ENCODE results near the gene PROCA1.

Gene PROCA1

DNA sequence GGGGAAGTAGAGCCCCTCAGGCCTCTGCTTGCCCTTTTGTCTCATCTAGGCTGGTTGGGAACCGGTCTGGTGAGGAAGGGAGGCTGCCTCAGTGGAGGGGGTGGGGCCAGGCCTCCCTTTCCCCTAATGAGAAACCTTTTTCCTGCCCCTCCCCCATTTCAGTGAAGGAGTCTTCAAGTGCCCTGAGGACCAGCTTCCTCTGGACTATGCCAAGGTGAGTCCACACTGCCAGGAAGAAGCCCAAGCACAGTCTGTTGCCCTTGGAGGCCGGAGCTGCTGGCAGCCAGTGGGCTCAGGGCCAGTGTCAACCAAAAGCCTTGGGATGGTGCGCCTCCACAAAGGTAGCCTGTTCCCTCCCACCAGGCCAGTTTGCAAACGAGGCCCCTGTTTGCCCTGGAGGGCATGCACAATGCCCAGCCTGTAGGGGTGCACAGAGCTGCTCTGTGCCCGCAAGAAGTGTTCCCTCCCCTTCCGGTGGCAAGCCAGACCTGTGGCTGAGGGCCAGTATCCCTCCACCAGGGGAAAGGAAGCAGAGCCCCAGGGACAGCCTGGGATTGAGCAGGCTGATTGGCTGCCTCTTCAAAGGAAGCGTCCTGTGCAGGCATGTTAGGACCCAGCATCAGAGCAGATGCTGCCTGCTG is 35.5 kb upstream of the PROCA1 start:
- Mint-ChIP-seq H3K9me3 (no peaks in the 10 kb centered on the region), H3K27me3 (no peaks in the 10 kb centered on the region), H3K36me3 (peaks cover 48% of the 10 kb centered on the region), H3K27ac (peak overlapping the region; percentile 93), H3K4me1 (peaks cover 57% of the 10 kb centered on the region), H3K4me3 (peak overlapping the region; percentile 95)
- ATAC-seq, result no peak

GRCh38 chr17:28746611-28747050 is 34.9 kb upstream of the PROCA1 start:
- Mint-ChIP-seq H3K9me3 (no peaks in the 10 kb centered on the region), H3K36me3 (peaks cover 48% of the 10 kb centered on the region), H3K27me3 (no peaks in the 10 kb centered on the region), H3K4me3 (peak overlapping the region; percentile 95), H3K27ac (peak overlapping the region; percentile 93), H3K4me1 (peaks cover 62% of the 10 kb centered on the region)
- ATAC-seq, result no peak

- Mint-ChIP-seq H3K36me3 (peaks cover 54% of the 10 kb centered on the region), H3K27me3 (no peaks in the 10 kb centered on the region), H3K9me3 (no peaks in the 10 kb centered on the region), H3K27ac (peak overlapping the region; percentile 93), H3K4me1 (peaks cover 70% of the 10 kb centered on the region), H3K4me3 (peak overlapping the region; percentile 95)
- no peak for ATAC-seq
Measured at GRCh38 chr17:28745786-28746411, 34.2 kb upstream of the PROCA1 start.

DNA sequence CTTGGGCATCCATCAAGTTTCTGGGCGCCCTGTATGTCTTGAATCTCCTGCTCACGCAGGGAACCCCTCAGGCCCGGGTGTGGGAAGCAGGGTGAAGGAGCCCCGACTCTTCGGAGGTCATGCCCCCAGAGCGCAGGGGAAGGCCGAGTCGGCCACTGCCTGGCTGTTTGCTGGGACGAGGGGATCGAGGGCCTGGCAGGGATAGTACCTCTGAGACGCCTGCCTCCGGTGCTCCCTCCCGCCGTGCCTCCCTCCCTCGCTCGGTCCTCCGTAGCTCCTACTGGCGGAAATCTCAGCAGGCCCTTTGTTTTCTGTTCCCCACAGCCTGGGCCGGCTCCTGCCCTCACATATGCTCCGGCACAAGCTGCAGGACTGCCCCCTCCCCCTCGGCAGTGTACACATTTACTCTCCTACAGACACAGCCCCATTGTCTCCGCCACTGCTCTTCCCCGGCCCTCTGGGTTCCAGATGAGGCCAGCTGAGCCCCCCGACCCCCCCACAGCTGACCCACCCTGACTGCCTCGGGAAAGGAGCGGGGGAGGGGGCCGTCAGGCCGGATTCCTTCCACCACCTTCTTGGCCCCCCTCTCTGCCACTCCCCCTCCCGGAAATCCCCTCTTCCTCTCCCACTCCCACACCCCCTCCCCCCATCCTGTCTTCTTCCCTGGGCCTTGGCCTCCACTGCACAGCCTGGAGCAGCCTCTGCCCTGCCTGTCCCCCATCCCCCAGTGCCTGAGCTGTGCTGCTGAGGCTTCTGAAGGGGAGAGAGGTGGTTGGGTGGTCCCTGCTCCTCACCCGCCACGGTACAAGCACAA is 33.5 kb upstream of the PROCA1 start:
- no peak for ATAC-seq
- H3K36me3 Mint-ChIP-seq, result peaks cover 61% of the 10 kb centered on the region

GRCh38 chr17:28744104-28744971 is 32.6 kb upstream of the PROCA1 start:
- no peaks in the 10 kb centered on the region for H3K9me3 Mint-ChIP-seq
- peak overlapping the region; percentile 95 for H3K4me3 Mint-ChIP-seq
- H3K36me3 Mint-ChIP-seq, result peaks cover 60% of the 10 kb centered on the region
- H3K27ac Mint-ChIP-seq, result peak overlapping the region; percentile 93
- peak; percentile 54 for ATAC-seq
- H3K27me3 Mint-ChIP-seq, result no peaks in the 10 kb centered on the region
- peaks cover 84% of the 10 kb centered on the region for H3K4me1 Mint-ChIP-seq

More for the DNA sequence above, 33.5 kb upstream of the PROCA1 start:
- no peaks in the 10 kb centered on the region for H3K27me3 Mint-ChIP-seq
- no peaks in the 10 kb centered on the region for H3K9me3 Mint-ChIP-seq
- H3K27ac Mint-ChIP-seq, result peak overlapping the region; percentile 93
- H3K4me1 Mint-ChIP-seq, result peaks cover 77% of the 10 kb centered on the region
- peak overlapping the region; percentile 95 for H3K4me3 Mint-ChIP-seq

DNA sequence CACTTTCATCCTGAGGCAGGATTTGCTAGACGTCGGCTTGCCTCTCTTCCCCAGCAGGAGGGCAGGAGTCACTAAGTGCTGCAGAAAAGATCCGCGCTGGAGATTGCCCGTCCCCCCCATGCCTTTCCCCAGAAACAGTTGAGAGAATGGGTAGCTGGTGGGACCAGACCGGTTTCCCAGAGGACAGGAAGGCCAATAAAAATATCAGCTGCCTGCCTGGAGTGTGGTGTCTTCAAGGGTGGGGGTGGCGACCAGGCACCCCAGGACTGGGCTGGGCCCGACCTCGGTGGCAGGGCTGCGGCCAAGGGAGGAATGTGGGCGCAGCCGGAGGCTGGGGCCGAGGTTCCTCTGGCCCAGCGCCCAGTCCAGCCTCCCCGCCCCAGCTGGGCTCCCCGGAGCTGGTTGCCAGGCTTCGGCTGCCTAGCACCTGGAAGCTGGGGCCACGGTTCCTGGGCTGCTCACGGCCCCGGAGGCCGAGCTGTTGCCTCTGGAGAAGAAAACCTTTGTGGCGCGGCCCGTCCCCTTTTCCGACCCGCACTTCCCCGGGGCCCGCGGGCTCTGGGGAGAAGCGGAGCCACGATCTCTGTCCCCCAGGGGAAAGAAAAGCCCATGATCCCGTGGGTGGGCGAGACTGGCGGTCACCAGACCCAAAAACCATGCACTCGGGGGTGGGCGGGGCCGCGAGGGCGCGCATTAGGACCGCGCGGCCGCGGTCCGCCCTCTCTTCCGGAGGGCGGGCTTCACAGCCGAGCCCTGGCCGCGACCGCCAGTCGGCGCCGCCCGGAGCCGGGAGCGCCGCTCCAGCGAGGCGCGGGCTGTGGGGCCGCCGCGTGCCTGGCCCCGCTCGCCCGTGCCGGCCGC is 31.8 kb upstream of the PROCA1 start, which contains the start of gene TRAF4:
TSS of gene TRAF4 (plus strand) at position 769 of the 861 bp plus-strand sequence. CDS start 102 bp downstream, outside the sequence.
- Mint-ChIP-seq H3K27ac (peak within 1 kb of the TSS; percentile 93), H3K36me3 (peaks cover 51% of the 10 kb centered on the region), H3K4me3 (peak within 1 kb of the TSS; percentile 95), H3K9me3 (no peaks in the 10 kb centered on the region), H3K4me1 (peaks cover 84% of the 10 kb centered on the region), H3K27me3 (no peaks in the 10 kb centered on the region)
- ATAC-seq, result peak; percentile 84

DNA sequence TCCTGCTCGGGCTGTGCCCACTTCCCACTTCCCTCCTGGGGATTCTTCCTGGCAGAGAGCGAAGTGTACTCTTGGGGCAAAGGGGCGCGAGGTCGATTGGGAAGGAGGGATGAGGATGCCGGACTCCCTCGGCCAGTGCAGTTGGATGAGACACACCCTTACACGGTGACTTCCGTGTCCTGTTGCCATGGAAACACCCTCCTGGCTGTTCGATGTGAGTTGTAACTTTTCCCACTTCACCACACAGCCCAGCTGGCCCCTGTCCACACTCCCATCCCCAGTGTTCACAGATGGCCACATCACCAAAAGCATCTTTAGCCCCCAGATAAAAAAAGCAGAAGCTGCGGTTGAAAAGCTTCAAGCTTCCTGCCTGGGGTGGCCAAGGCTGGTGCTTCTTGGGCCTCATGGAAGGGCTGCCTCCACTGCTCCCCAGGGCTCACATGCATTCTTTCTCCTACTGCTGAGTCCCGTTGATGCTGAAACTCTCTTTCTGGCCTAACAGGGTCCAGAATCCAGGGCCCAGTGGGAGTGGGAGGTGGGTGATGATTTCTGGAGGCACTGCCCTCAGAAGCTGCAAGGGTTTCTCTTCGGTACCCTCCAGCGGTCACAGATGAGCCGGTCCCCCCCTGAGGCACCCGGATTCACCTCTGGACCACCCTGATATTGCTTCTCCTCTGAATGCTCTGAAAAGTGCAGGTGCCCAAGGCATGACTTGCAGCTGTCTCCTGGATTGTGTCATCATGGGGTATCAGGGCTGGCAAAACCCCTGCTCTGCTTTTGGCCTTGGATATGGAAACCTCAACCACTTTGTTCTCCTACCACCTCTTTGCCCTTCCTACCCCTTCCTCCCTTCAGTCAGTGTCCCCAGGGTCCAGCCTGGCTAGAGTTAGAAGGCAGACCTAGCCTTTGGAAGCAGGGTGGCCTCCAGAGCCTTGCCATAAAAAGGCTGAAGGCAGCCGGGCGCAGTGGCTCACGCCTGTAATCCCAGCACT is 30.0 kb upstream of the PROCA1 start:
- Mint-ChIP-seq H3K9me3 (no peaks in the 10 kb centered on the region), H3K27me3 (no peaks in the 10 kb centered on the region), H3K36me3 (peaks cover 44% of the 10 kb centered on the region), H3K4me1 (peaks cover 83% of the 10 kb centered on the region), H3K27ac (peak overlapping the region; percentile 93), H3K4me3 (peak overlapping the region; percentile 89)
- ATAC-seq, result peak; percentile 21

DNA sequence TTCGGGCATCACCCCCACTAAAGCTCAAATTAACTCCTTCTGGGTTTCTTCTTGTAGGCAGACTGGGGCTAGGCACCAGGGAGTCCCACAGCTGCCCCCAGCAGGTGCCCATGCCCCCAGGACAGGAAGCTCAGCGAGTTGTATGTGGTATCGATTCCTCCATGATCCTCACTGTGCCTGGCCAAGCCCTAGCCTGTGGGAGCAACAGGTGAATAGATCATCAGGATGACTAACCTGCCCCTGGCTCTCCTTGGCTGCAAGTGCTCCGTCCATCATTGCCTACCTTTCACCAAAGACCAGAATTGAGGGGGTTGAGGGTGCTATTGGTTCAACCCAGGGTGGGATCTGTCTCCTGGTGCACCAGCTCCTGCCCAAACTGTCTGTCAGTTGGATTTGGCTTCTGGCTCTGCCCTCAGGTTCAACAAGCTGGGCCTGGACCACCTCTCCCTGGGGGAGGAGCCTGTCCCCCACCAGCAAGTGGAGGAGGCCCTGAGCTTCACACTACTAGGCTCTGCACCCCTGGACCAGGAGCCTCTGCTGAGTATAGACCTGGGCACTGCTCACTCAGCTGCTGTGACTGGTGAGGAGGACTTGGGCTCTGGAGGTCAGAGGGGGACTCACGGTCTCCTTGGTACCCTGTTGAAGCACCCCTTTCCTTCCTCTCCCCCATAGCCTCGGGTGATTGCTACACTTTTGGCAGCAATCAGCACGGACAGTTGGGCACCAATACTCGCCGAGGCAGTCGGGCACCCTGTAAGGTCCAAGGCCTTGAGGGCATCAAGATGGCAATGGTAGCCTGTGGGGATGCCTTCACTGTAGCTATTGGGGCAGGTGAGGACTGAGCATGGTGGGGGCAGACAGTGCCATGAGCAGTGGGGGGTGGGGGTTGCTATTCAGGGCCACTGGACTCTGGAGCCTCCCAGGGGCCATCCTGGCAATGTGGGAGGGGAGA is 29.0 kb upstream of the PROCA1 start:
- Mint-ChIP-seq H3K27ac (peak overlapping the region; percentile 93), H3K4me1 (peaks cover 73% of the 10 kb centered on the region), H3K36me3 (peaks cover 35% of the 10 kb centered on the region), H3K4me3 (peak overlapping the region; percentile 89), H3K27me3 (no peaks in the 10 kb centered on the region), H3K9me3 (no peaks in the 10 kb centered on the region)
- no peak for ATAC-seq

DNA sequence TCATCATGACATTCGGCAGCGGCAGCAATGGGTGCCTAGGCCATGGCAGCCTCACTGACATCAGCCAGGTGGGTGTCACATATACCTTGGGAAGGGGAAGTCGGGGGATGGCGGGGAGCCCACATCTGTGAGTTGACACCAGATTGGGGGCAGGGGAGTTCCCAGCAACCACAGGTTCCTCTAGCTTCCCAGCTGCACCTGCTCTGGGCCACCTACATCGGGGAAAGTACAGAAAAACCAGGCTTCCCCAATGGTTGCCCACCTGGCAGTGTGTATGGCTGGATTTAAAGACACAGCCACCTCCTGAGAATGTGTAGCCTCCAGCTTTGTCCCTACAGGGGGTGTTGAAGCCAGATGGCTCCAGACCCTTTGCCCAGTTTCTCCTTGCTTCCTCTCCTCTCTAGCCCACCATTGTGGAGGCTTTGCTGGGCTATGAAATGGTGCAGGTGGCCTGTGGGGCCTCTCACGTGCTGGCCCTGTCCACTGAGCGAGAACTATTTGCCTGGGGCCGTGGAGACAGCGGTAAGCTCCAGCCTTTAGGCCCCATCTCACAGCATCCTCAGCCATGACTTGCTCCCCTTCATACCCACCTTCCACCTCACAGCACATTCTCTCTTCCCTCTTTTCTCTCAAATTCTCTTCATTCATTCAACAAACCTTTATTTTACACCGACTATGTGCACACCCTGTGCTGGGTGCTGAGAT is 27.1 kb upstream of the PROCA1 start:
- Mint-ChIP-seq H3K4me1 (peaks cover 84% of the 10 kb centered on the region), H3K36me3 (peaks cover 40% of the 10 kb centered on the region), H3K27ac (peak overlapping the region; percentile 93), H3K9me3 (no peaks in the 10 kb centered on the region), H3K4me3 (peak overlapping the region; percentile 73), H3K27me3 (no peaks in the 10 kb centered on the region)
- ATAC-seq, result peak; percentile 69

DNA sequence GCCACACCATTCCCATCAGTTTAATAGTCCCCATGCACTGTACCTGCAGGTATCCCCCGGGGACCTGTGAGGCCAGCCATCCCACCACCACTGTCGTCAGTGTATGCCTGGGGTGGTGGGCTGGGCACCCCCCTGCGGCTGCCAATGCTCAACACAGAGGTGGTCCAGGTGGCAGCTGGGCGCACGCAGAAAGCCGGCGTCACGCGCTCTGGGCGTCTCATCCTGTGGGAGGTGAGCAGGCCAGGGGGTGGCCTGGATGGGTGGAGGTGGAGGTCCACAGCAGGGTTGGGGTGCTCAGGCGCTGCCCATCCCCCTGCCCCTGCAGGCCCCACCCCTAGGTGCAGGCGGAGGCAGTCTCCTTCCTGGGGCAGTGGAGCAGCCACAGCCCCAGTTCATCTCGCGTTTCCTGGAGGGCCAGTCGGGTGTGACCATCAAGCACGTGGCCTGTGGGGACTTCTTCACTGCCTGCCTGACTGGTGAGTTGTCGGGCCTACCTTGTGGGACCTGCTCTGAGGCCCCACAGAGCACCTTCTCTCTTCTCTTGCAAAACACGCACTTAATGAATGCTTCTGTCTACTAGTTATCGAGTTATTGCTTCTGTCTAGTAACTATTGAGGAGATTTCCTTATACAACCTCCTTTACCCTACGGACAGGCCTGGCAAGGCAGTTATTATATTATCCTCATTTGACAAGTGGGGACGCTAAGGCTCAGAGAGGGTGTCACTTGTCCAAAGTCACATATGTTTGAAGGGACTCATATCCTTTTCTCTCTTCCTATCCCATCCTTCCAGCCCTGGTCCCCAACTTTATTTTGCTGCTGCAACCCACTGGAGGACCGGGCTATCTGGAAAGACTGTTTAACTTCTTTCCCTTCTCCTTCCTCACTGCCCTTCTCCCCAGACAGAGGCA is 26.3 kb upstream of the PROCA1 start:
- Mint-ChIP-seq H3K9me3 (no peaks in the 10 kb centered on the region), H3K36me3 (peaks cover 42% of the 10 kb centered on the region), H3K27ac (peak overlapping the region; percentile 93), H3K4me3 (peak overlapping the region; percentile 73), H3K4me1 (peaks cover 87% of the 10 kb centered on the region), H3K27me3 (no peaks in the 10 kb centered on the region)
- ATAC-seq, result peak; percentile 89

DNA sequence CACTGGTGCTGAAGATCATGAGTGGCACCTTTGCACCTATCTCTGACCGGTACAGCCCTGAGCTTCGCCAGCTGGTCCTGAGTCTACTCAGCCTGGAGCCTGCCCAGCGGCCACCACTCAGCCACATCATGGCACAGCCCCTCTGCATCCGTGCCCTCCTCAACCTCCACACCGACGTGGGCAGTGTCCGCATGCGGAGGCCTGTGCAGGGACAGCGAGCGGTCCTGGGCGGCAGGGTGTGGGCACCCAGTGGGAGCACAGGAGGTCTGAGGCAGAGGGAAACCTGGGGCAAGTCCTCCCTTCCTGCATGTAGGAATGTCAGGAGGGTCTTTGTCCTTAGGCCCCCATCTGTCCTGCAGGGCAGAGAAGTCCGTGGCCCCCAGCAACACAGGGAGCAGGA is 25.6 kb upstream of the PROCA1 start:
- Mint-ChIP-seq H3K4me3 (peak overlapping the region; percentile 73), H3K9me3 (peaks cover under 1% of the 10 kb centered on the region), H3K27me3 (no peaks in the 10 kb centered on the region), H3K27ac (peak overlapping the region; percentile 93), H3K4me1 (peaks cover 83% of the 10 kb centered on the region), H3K36me3 (peaks cover 42% of the 10 kb centered on the region)
- no peak for ATAC-seq

Measured in stimulated activated memory B cell treated with anti-CD40 and anti-IgM and Interleukin-4, amounts not matched to agents 10 μg/mL and 1 μg/mL and 100 μg/mL, for 72 hours (primary cell).